HUES48 (cell line): ENCODE measurements around the gene CFAP53.
"Not testable (repeated sequence)": the region's sequence is repeated elsewhere in the genome, so short reads cannot be mapped to it uniquely, and the experiment has no call there.

Source experiments
- H3K27ac ChIP-seq: one replicate; pipeline ENCODE4 v1.7.0; 2013; ENCODE audit warnings: low read depth, low read length, inconsistent platforms
- H3K27me3 ChIP-seq: 2 replicates; pipeline ENCODE4 v1.6.1; 2013; ENCODE audit warnings: mild to moderate bottlenecking, low read length; ENCODE audit not compliant: control insufficient read depth, insufficient read depth
- H3K36me3 ChIP-seq: 2 replicates; pipeline ENCODE4 v1.6.1; 2013; ENCODE audit warnings: low read length; ENCODE audit not compliant: control insufficient read depth, insufficient read depth
- H3K4me1 ChIP-seq: 2 replicates; pipeline ENCODE4 v1.6.1; 2013; ENCODE audit warnings: mild to moderate bottlenecking, low read length; ENCODE audit not compliant: control insufficient read depth, insufficient read depth
- H3K4me3 ChIP-seq: 2 replicates; pipeline ENCODE4 v1.5.1; 2013; ENCODE audit warnings: mild to moderate bottlenecking, low read depth, low read length
- H3K9ac ChIP-seq: 2 replicates; pipeline ENCODE4 v1.6.1; 2013; ENCODE audit warnings: mild to moderate bottlenecking, low read depth, low read length, moderate library complexity
- H3K9me3 ChIP-seq: 2 replicates; pipeline ENCODE4 v1.6.1; 2013; ENCODE audit warnings: low read length; ENCODE audit not compliant: control insufficient read depth, insufficient read depth

The CFAP53 gene

DNA sequence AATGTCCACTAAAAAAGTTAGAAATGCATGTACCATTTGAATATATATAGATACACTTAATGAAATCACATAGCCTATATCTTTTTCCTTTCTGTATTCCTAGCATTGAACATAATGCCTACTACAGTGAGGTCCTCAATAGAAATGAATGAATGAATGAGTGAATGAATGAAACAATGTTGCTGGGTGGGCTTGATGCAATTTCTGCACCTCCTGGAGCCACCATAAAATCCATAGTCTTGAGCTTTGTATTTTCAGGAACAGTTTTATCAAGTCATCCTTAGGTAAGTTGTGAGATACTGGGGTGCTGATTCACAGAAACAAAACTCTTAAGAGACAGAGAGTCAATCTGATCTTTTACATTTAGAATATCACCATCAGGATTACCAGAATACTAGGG is 3.3 kb downstream of the CFAP53 start:
- no peaks in the 10 kb centered on the region for H3K9me3 ChIP-seq
- H3K27ac ChIP-seq = no peak overlapping the region
- peaks cover 7% of the 10 kb centered on the region; the same call in 1 of the 2 replicates for H3K4me1 ChIP-seq
- H3K36me3 ChIP-seq = no peaks in the 10 kb centered on the region
- H3K4me3 ChIP-seq = no peak overlapping the region
- no peaks in the 10 kb centered on the region; the same call in none of the 2 replicates for H3K27me3 ChIP-seq
- no peak overlapping the region for H3K9ac ChIP-seq

DNA sequence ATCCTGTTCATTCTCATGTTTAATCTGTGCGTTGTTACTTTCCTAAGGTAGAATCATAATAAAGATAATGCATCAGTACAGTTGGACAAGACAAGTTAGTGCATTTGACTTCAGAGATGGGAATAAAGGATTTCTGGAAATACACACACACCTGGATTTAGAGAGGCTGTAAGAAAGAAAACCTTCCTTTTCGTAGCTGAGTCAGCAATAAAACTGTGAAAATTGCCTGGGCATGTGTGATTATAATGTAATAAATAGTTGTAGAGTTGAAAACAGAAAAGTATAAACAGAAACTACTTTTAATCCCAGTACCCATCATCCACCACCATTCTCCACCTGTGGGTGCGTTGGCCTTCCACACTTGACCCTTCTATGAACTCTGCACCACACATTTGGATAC is 15.4 kb downstream of the CFAP53 start:
- Histone ChIP-seq H3K4me3 (no peak overlapping the region), H3K27me3 (no peaks in the 10 kb centered on the region), H3K9me3 (no peaks in the 10 kb centered on the region), H3K4me1 (peaks cover 8% of the 10 kb centered on the region), H3K36me3 (no peaks in the 10 kb centered on the region), H3K9ac (no peak overlapping the region), H3K27ac (no peak overlapping the region)

DNA sequence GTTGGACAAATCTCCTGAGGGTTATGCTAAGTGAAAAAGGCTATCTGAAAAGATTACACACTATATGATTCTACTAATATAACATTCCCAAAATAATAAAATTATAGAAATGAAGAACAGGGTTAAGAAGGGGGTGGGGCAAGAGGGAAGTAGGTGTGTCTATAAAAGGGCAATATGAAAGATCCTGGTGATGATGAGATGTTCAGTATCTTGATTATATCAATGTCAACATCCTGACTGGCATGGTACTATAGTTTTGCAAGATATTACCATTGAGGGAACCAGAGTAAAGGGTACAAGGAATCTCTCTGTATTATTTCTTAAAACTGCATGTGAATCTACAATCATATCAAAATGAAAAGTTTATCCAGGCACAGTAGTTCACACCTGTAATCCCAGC is 16.7 kb downstream of the CFAP53 start:
- no peak overlapping the region for H3K4me3 ChIP-seq
- H3K36me3 ChIP-seq = no peaks in the 10 kb centered on the region
- peaks cover 8% of the 10 kb centered on the region for H3K4me1 ChIP-seq
- H3K9me3 ChIP-seq = no peaks in the 10 kb centered on the region
- H3K9ac ChIP-seq = no peak overlapping the region
- no peak overlapping the region for H3K27ac ChIP-seq
- H3K27me3 ChIP-seq = no peaks in the 10 kb centered on the region

DNA sequence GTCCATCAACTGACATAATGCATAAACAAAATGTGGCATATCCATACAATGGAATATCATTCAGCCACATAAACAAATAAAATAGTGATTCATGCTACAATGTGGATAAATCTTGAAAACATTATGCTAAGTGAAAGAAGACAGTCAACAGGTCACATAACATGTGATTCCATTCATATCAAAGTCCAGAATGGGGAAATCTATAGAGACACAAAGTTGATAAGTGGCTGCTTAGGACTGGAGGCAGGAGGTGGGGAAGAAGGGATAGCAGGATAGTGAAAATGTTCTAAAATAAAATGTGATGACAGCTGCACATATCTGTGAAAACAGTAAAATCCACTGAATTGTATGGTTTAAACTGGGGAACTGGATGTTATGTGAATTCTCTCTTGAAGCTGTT is 18.7 kb downstream of the CFAP53 start:
- H3K36me3 ChIP-seq = no peaks in the 10 kb centered on the region
- H3K4me1 ChIP-seq = peaks cover 8% of the 10 kb centered on the region
- no peak overlapping the region for H3K9ac ChIP-seq
- no peaks in the 10 kb centered on the region for H3K9me3 ChIP-seq
- H3K4me3 ChIP-seq = no peak overlapping the region
- no peak overlapping the region for H3K27ac ChIP-seq
- H3K27me3 ChIP-seq = no peaks in the 10 kb centered on the region

DNA sequence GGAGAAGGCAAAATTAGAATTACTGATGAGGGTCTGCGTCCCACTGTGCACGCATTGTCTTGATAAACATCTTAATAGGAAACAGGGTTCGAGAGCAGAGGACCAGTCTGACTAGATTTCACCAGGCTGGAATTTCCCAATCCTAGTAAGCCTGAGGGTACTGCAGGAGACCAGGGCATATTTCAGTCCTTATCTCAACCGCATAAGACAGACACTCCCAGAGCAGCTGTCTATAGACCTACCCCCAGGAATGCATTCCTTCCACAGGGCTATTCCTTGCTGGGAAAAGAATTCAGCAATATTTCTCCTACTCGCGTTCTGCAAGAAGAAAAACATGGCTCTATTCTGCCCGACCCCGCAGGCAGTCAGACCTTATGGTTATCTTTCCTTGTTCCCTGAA is 24.5 kb downstream of the CFAP53 start:
- not testable (repeated sequence) for H3K27me3 ChIP-seq, H3K36me3 ChIP-seq

DNA sequence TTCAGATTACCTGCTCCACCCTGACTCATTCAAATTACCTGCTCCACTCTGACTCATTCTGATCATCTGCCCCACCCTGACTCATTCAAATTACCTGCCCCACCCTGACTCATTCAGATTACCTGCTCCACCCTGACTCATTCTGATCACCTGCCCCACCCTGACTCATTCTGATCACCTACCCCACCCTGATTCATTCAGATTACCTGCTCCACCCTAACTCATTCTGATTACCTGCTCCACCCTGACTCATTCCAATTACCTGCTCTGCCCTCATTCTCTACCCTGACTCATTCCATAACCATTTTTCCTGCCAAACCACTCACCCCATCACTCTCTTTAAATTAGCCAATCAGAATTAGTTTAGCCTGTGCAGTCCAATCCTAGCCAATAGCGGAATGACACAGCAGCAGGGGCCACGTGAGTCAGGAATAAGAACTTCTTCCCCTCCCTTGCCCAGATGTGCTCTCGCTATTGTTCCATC is 26.2 kb downstream of the CFAP53 start:
- Histone ChIP-seq H3K9me3 (peaks cover 13% of the 10 kb centered on the region), H3K27me3 (no peaks in the 10 kb centered on the region), H3K4me3 (no peak overlapping the region), H3K36me3 (no peaks in the 10 kb centered on the region), H3K9ac (no peak overlapping the region), H3K4me1 (no peaks in the 10 kb centered on the region), H3K27ac (no peak overlapping the region)

More for the DNA sequence above, 24.5 kb downstream of the CFAP53 start:
- not testable (repeated sequence) for H3K4me3 ChIP-seq, H3K9ac ChIP-seq, H3K4me1 ChIP-seq, H3K27ac ChIP-seq
- H3K9me3 ChIP-seq = peaks cover 13% of the 10 kb centered on the region

DNA sequence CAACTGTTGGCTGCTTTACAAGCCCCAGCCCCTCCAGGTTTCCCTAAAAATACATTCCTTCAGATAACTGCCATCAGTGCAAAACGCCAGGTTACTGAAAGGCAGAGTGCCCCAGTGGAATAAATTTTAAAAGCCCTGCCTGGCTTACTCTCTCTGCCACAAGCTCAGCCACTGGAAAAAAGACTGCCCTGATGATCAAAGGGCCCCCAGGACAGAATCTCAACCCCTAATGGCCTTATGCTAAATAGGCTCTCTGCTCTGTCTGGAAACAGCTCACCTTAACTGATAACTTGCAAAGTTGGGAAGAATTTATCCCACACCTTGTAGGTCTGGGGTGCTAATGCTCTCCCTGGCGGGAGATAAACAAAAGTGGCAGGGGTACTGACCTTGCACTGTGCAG is 33.9 kb downstream of the CFAP53 start:
- Histone ChIP-seq H3K9me3 (no peaks in the 10 kb centered on the region; the same call in 1 of the 2 replicates), H3K4me3 (no peak overlapping the region), H3K4me1 (0 out of 2 replicates have a peak, but pooled peaks cover 5% of the 10 kb centered on the region), H3K27ac (peak overlapping the region; percentile 36), H3K27me3 (no peaks in the 10 kb centered on the region), H3K9ac (no peak overlapping the region), H3K36me3 (no peaks in the 10 kb centered on the region)

DNA sequence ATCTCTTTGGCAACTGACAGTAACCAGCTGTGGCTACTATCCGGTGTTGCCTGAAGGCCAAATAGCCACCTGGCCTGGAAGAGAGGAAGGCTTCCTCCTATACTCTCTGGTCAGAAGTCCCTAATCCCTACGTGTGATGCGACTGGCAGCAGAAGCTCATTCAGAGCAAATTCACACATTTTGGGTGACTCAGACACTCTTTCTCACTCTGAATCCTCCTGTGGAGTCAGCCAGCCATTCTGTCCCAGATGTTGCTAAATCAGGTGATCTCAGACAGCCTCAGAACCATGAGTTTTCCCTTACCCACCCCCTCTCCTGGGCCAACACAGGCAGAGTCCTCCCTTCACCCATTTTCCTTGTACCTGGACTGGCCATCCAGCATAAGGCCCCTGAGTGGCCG is 34.7 kb downstream of the CFAP53 start:
- Histone ChIP-seq H3K9ac (no peak overlapping the region), H3K4me3 (no peak overlapping the region), H3K27ac (peak overlapping the region; percentile 36), H3K36me3 (no peaks in the 10 kb centered on the region), H3K27me3 (no peaks in the 10 kb centered on the region), H3K9me3 (no peaks in the 10 kb centered on the region; the same call in 1 of the 2 replicates), H3K4me1 (0 out of 2 replicates have a peak, but pooled peaks cover 5% of the 10 kb centered on the region)

DNA sequence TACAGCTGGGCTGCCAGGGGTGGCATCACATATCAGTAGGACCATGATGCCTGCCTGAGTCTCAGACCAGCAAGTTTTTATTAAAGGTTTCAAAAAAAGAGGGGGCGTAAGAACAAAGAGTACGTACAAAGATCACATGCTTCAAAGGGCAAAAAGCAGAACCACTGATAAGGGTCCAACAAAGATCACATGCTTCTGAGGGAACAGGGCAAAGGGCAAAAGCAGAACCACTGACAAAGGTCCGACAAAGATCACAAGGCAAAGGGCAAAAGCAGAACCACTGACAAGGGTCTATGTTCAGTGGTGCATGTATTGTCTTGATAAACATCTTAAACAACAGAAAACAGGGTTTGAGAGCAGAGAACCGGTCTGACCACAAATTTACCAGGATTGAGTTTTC is 46.0 kb downstream of the CFAP53 start:
- not testable (repeated sequence) for H3K27me3 ChIP-seq, H3K4me3 ChIP-seq, H3K4me1 ChIP-seq, H3K9ac ChIP-seq, H3K36me3 ChIP-seq, H3K9me3 ChIP-seq, H3K27ac ChIP-seq

DNA sequence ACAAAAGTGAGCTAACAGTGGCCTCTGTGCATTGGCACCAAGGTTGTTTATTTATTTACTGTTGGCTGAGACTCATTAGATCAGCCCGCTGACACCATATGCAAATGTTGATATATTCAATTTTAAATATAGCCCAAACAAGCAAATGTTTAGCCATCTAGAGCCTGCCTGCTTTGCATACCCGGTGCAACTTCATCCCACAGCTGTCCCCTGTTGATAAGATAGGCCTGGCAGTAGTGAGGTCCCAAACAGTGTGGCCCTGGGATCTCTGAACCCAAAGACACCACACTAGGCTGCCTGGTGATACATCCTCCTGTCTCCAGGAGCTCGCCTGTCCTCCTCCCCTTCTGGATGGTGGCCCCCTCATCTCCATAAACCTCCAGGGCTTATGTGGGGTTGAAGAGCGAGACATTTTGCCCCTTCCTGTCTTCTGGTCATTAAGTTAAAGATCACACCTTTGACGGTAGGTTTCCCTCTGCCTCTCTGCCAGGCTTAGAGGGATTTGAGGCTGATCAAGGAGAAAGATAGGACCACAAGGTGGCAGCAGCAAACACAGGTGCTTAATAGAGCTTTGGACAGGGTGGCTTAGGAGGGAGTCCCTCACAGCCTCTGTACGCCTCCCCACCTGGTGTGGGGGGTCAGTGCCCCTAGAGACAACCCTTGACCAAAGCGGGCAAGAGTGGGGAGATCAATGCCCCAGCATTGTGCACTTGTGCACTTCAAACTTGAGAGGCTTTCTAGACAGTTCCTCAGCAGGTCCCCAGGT is 47.7 kb downstream of the CFAP53 start:
- H3K27me3 ChIP-seq = no peaks in the 10 kb centered on the region; the same call in 1 of the 2 replicates
- H3K4me3 ChIP-seq = no peak overlapping the region
- H3K9me3 ChIP-seq = peaks cover 5% of the 10 kb centered on the region
- no peak overlapping the region for H3K9ac ChIP-seq
- no peaks in the 10 kb centered on the region for H3K36me3 ChIP-seq
- no peak overlapping the region for H3K27ac ChIP-seq
- H3K4me1 ChIP-seq = no peaks in the 10 kb centered on the region

DNA sequence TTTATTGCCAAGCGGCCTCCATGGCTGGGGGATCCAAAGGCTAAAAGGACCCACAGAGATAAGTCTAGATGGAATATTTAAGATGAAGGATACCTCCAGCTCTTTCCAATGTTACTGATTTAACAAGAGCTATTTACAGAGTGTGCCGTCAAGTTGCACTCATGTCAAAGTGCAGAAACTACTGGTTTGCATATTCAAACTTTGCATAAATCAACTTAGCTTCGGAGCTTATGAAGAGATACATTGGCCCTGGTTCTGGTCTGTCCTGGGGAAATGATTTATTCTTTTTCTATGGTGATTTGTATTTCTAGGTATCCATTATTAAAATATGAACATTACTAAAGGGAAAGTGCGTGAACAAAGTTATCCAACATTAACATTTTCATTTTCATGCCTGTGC is 57.0 kb downstream of the CFAP53 start:
- H3K4me1 ChIP-seq = no peaks in the 10 kb centered on the region
- no peaks in the 10 kb centered on the region; the same call in 1 of the 2 replicates for H3K27me3 ChIP-seq
- no peak overlapping the region for H3K27ac ChIP-seq
- no peak overlapping the region for H3K4me3 ChIP-seq
- H3K36me3 ChIP-seq = no peaks in the 10 kb centered on the region
- no peaks in the 10 kb centered on the region for H3K9me3 ChIP-seq
- no peak overlapping the region for H3K9ac ChIP-seq
